ENCODE measurements around the gene FUT8. TPM values are rescaled to one million over a fixed set of nuclear protein-coding genes. Genes with fewer than 3 reads are reported as not detected.

FUT8 gene
- total and polyA plus RNA-seq, 9 donors: 18.1 to 51.1 (median 27.4) TPM

DNA sequence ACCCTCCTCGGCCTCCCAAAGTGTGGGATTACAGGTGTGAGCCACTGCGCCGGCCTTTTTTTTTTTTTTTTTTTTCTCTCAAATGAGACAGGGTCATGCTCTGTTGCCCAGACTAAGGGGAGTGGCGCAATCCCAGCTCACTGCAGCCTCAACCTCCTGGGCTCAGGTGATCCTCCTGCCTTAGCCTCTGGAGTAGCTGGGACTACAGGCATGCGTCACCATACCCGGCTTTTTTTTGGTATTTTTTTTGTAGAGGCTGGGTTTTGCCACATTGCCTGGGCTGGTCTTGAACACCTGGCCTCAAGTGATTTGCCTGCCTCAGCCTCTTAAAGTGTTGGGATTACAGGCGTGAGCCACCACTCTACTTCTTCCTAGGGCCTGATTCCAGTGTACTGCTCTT is 18.7 kb downstream of the FUT8 start:
- TF ChIP-seq CTCF (IDR thresholded peaks at IDR 0.05): no peak
- intact Hi-C loops (cut with DNase I): no loop called here
- no peak overlapping the region for H3K27ac ChIP-seq
- no peaks in the 10 kb centered on the region for H3K27me3 ChIP-seq
- no peaks in the 10 kb centered on the region for H3K36me3 ChIP-seq
- WGBS, 3 donors: 94 to 95% (median 94%) methylated on average over 7 of the region's 7 CpGs
- no peaks in the 10 kb centered on the region for H3K9me3 ChIP-seq
- peaks cover 3% of the 10 kb centered on the region for H3K4me1 ChIP-seq (ENCODE audit: insufficient read depth)
- H3K4me3 ChIP-seq: no peak overlapping the region
- DNase-seq: no peak

GRCh38 chr14:65431951-65432350 is 19.4 kb downstream of the FUT8 start:
- no peak for DNase-seq
- H3K4me1 ChIP-seq (ENCODE audit: insufficient read depth): peaks cover 3% of the 10 kb centered on the region
- H3K27ac ChIP-seq: no peak overlapping the region
- intact Hi-C loops (cut with DNase I): no loop called here
- H3K9me3 ChIP-seq: no peaks in the 10 kb centered on the region
- TF ChIP-seq CTCF (IDR thresholded peaks at IDR 0.05): no peak
- WGBS, 3 donors: 10 to 26% (median 12%) methylated on average over 1 of the region's 1 CpG
- H3K4me3 ChIP-seq: no peak overlapping the region
- H3K27me3 ChIP-seq: no peaks in the 10 kb centered on the region
- H3K36me3 ChIP-seq: no peaks in the 10 kb centered on the region

DNA sequence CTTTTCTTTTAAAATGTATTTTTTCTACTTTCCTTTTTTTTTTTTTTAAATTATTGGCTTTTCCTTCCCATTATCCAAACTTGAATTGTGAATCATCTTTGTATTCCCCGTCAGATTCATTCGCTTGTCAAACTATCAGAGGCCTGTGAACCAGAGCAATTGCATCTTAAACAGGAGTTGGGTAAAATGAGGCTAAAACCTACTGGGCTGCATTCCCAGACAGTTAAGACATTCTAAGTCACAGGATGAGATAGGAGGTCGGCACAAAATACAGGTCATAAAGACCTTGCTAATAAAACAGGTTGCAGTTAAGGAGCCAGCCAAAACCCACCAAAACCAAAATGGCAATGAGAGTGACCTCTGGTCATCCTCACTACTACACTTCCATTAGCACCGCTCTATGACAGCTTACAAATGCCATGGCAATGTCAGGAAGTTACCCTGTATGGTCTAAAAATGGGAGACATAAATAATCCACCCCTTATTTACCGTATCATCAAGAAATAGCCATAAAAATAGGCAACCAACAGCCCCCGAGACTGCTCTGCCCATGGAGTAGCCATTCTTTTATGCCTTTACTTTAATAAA is 19.9 kb downstream of the FUT8 start:
- intact Hi-C loops (cut with DNase I): no loop called here
- no peaks in the 10 kb centered on the region for H3K27me3 ChIP-seq
- 34 to 46% (median 34%) methylated on average over 6 of the region's 6 CpGs for WGBS, 3 donors
- DNase-seq: no peak
- peak overlapping the region in 1 of 2 donors; percentile 11 for H3K27ac ChIP-seq
- no peaks in the 10 kb centered on the region for H3K36me3 ChIP-seq
- H3K9me3 ChIP-seq: no peaks in the 10 kb centered on the region
- H3K4me1 ChIP-seq (ENCODE audit: insufficient read depth): peaks cover 3% of the 10 kb centered on the region
- no peak for TF ChIP-seq CTCF (IDR thresholded peaks at IDR 0.05)
- H3K4me3 ChIP-seq: no peak overlapping the region

- no peak for DNase-seq
- Histone ChIP-seq H3K36me3 (no peaks in the 10 kb centered on the region), H3K4me3 (no peak overlapping the region), H3K9me3 (no peaks in the 10 kb centered on the region), H3K27me3 (no peaks in the 10 kb centered on the region), H3K4me1 (ENCODE audit: insufficient read depth) (peaks cover 3% of the 10 kb centered on the region), H3K27ac (peak overlapping the region in 1 of 2 donors; percentile 11)
- intact Hi-C loops (cut with DNase I): no loop called here
- WGBS, 3 donors: 85 to 93% (median 85%) methylated on average over 2 of the region's 2 CpGs
- TF ChIP-seq EP300 (IDR thresholded peaks at IDR 0.05) (no peak), POLR2A (IDR thresholded peaks at IDR 0.05) (no peak), CTCF (IDR thresholded peaks at IDR 0.05) (no peak)
These were observed 20.6 kb downstream of the FUT8 start for GRCh38 chr14:65433157-65433556.
